Fibroblast of mammary gland (primary cell): Measurements from ENCODE around the gene CEP63.
A peak's percentile ranks its signal among the peaks of the same experiment; 100 is the strongest.

Experiments
- DNase-seq: peaks from one replicate; pipeline ENCODE4 v3.0.0-alpha.2; 2010; ENCODE audit warnings: low read depth
- H3K4me3 ChIP-seq: 2 replicates; pipeline ENCODE4 v1.5.1; 2011; ENCODE audit warnings: low read depth, mild to moderate bottlenecking, low read length, moderate library complexity; ENCODE audit not compliant: control insufficient read depth
- CTCF ChIP-seq: conservative IDR thresholded peaks from 2 replicates; pipeline ENCODE4 v1.5.1; 2011; ENCODE audit warnings: low read depth, low read length, inconsistent platforms; ENCODE audit not compliant: control insufficient read depth, insufficient read depth

Gene CEP63

GRCh38 chr3:134446800-134447199 is 39.1 kb upstream of the CEP63 start:
- DNase-seq: peak; percentile 83

DNA sequence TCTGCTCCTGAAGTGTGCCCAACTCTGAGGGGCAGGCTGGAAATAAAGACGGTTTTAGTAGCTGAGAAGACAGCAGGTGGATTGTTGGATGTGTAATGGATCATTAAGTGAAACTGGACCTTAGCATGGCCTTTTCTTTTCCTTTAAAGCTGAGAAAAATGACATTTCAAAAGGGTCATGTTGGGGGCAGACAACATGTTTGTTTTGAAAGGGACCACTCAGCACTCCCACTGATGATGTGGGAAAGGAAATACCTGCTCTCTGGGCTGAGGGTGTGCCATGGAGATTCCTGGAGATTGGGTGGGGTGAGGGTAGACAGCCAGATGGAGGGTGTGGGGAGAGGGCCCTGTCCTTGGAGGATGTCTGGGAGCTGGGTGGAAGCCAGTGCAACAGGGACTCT is 38.5 kb upstream of the CEP63 start:
- TF ChIP-seq CTCF: no peak
- DNase-seq: no peak
- H3K4me3 ChIP-seq: no peak overlapping the region

More at GRCh38 chr3:134446800-134447199, 39.1 kb upstream of the CEP63 start:
- no peak for TF ChIP-seq CTCF
- H3K4me3 ChIP-seq: no peak overlapping the region

GRCh38 chr3:134448664-134449063 is 37.2 kb upstream of the CEP63 start:
- no peak overlapping the region for H3K4me3 ChIP-seq
- TF ChIP-seq CTCF: no peak
- no peak for DNase-seq

DNA sequence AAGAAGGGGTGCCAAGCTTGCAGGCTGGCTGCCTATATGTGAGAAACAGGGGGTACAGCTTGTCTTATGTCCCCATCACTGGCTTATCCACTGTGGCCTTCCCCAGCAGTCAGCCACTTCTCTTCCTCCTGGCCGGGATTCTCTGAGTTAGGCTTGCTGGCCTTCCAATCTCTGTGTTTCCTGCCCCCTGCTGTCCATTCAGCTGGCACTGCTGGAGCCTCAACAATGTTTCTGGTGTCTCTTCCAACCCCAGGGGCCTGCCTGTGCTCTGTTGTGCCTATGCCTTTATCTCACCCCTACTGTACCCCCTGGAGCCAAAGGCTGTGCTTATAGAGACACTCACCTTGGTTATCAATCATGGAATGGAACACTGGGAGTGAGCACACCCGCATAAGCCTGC is 36.6 kb upstream of the CEP63 start:
- peak; percentile 61 for DNase-seq
- peak; percentile 52 for TF ChIP-seq CTCF
- H3K4me3 ChIP-seq: no peak overlapping the region

- H3K4me3 ChIP-seq: no peak overlapping the region
- no peak for TF ChIP-seq CTCF
- no peak for DNase-seq
These were observed 35.9 kb upstream of the CEP63 start for GRCh38 chr3:134449951-134450350.

GRCh38 chr3:134453631-134454030 is 32.2 kb upstream of the CEP63 start:
- H3K4me3 ChIP-seq: no peak overlapping the region
- TF ChIP-seq CTCF: peak; percentile 10
- no peak for DNase-seq
